ENCODE measurements around the gene ZNF30.
"Not testable (repeated sequence)": the region's sequence is repeated elsewhere in the genome, so short reads cannot be mapped to it uniquely, and the experiment has no call there.

ZNF30 gene

DNA sequence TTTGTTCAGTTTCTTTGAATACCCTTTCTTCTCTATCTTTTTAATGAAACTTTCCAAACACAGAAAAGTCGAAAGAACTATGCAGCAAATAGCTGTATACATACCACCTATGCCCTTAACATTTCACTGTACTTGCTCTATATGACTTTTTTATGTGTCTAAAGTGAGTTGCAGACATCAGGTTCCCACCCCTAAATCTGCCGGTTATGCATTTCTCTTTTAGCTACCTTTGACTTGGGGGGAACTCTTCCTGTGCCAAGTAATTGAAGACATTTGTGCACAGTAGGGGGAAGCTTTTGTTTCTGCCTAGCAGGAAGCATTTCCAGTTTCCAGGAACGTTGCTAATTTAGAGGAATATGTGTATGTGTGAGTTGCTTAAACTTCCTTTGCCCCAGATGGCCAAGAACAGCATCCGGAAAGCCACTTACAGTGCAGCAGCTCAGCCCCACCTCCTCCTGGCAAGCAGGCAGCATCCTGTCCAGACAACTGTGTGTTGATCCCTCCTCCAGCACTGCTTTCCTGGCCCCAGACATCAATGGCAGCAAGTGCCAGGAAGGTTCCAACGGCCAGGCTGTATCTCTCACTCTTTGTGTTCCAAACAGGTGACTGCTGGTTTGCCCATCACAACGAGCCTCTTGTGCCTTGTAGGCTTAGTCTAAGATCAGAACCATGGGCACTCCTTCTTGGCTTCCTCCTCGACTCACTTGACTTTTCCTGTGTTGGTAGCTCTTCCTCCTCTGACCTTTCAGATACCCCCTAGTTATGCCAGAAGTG lies 58.7 kb downstream of the ZNF30 start:
- in situ Hi-C loops (cut with MboI; ENCODE audit: low sequenced_read_pairs), result no loop called here

DNA sequence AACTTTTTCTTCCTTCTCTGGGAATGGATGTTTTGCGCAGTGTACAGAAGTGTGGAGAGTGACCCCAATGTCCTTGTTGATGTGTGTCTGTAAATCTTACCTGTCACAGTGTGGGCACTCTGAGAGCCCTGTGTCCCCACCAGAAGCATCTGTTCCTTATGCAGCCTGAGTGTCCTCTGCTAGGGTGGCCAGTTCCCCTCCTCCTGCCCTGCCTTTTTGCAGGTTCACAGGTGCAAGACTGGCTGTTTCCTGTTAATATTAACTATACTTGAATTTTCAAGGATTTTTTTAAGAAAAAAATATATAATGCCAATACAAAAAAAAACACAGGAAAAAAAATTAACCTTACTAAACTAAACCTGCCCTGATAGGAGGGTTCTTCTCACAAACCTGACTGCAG lies 61.4 kb downstream of the ZNF30 start:
- in situ Hi-C loops (cut with MboI; ENCODE audit: low sequenced_read_pairs), result no loop called here

DNA sequence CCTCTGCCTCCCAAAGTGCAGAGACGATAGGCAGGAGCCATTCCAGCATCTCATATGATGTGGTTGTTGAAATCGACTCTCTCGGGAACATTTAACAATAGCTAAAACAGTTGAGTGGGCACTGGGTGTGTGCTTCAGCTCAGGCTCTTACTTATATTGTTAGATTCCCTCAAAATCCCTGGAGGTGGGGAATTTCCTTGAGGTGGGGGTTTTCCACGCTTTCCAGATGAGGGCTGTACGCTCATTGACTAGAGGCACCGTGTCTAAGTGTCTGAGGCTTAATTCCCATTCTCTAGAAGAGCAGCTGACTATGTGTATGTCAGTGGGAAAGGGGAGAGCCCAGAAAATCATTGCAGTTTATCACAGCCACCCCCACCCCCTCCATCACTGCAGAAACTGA lies 62.6 kb downstream of the ZNF30 start:
- in situ Hi-C loops (cut with MboI; ENCODE audit: low sequenced_read_pairs), result no loop called here

DNA sequence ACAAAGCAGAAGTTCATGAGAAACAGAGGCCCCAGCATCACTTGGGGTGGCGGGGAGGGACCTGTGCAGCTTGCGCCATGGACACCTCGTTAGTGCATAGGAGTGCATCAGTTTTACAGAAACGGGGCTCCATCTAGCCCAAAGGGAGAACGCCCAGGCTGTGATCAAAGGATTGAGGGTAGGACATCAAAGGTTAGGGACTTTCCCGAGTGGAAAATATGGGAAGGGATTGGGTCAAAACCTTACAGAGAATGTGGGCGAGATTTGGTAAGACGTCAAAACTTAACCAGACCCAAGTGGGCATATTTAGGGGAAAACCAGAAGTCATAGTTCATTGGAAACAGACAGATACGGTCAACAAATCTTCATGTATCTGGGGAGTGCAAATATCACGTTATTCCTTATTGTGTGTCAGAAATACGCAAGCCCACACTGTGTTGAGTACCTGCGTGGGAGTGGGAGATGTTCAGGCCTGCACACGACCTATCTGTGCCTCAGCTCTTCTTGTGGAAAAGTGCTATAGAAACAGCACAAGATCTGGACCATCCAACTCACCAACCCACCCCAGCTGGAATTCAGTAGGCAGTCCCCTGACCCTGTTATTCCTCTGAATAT lies 64.0 kb downstream of the ZNF30 start:
- in situ Hi-C loops (cut with MboI; ENCODE audit: low sequenced_read_pairs), result no loop called here

DNA sequence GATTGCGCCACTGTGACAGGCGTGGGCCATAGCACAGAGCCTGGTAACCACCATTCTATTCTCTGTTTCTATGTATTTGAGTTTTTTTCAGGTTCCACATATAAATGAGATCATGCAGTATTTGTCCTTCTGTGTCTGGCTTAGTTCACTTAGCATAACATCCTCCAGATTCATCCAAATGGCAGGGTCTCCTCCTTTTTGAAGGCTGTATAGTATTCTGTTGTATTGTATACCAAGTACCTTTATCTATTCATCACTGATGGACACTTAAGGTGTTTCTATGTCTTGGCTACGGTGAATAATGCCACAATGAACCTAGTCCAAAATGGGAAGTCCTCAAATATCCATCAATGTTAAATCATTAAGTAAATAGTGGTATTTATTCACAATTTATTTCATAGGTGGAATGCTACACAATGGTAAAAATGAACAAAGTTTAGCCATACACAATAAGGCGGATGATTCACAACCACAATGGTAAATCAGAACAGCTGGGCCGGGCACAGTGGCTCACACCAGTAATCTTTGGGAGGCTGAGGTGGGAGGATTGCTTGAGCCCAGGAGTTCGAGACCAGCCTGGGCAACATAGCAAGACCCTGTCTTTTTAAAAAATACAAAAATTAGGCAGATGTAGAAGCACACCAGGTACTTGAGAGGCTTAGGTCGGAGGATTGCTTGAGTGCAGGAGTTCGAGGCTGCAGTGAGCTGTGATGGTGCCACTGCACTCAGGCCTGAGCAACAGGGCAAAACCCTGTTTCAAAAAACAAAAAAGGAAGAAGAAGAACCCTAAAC lies 65.0 kb downstream of the ZNF30 start:
- in situ Hi-C loops (cut with MboI; ENCODE audit: low sequenced_read_pairs), result no loop called here

DNA sequence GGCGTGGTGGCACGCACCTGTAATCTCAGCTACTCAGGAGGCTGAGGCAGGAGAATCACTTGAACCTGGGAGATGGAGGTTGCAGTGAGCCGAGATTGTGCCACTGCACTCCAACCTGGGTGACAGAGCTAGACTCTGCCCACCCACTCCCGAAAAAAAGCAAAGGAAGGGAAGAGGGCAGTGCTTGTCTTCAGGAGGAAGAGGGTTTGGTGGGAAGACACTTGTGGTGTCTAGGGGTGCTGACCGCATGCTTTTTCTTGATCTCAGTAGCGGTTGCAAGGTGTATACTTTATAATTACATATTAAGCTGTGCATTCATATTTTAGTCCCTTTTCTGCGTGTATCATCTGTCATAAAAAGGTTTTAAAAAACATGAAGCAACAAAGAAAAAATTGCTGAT lies 65.9 kb downstream of the ZNF30 start:
- in situ Hi-C loops (cut with MboI; ENCODE audit: low sequenced_read_pairs), result not testable (repeated sequence)

DNA sequence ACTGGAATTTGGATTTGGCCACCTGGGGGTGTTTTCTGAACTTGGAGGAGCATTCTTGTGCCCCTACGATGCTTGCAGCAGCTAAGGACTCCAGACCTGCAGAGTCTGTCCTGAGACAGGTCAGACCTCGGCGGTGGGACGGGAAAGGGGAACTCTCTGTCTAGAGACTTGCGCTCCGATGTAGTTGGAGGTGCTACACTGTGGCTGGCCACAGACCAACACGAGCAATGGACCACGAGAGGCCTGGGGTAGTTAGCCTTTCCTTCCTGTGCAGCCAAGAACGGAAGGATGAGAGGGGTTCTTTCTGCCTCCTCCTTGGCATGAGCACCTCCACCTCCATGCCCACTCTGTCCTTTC lies 67.6 kb downstream of the ZNF30 start:
- in situ Hi-C loops (cut with MboI; ENCODE audit: low sequenced_read_pairs), result no loop called here

Measured in HL-60/S4 treated with phorbol 12-myristate 13-acetate at 8.2 ng/mL for 4 days and 3 days (cell line).